ENCODE results near the gene DCPS. TPM values are rescaled to one million over a fixed set of nuclear protein-coding genes. Genes with fewer than 3 reads are reported as not detected.

Gene DCPS
- total RNA-seq, 1 experiment from 2014 or later = 25.6 TPM

GRCh38 chr11:126281666-126282175, 22.1 kb upstream of the DCPS start (continued):
- TF ChIP-seq REST (IDR thresholded peaks at IDR 0.05; ENCODE audit: low read depth) = no peak

- DNase-seq (ENCODE audit: low read depth, low spot score) (no peak), ATAC-seq (peak; percentile 33)
- Histone ChIP-seq H3K27me3 (ENCODE audit: insufficient read depth, low read length) (no peaks in the 10 kb centered on the region), H3K4me3 (replicated peaks in 1 of 2; ENCODE audit: low read depth in 1 of 2, low read length in 2 of 2) (peak overlapping the region; percentile 71 to 80), H3K9ac (ENCODE audit: low read length) (peak overlapping the region; percentile 78), H3K4me2 (ENCODE audit: low read length) (peak overlapping the region; percentile 79), H3K9me3 (ENCODE audit: control insufficient read depth in 1 of 2, insufficient read depth in 1 of 2, low read depth in 1 of 2, low read length in 2 of 2) (no peaks in the 10 kb centered on the region), H2AFZ (ENCODE audit: low read depth, low read length, poor library complexity, severe bottlenecking) (no peak overlapping the region), H3K79me2 (ENCODE audit: insufficient read depth, low read length) (peaks cover 11% of the 10 kb centered on the region; the same call in 1 of the 2 replicates), H4K20me1 (ENCODE audit: insufficient read depth) (no peaks in the 10 kb centered on the region), H3K4me1 (ENCODE audit: control insufficient read depth in 1 of 2, insufficient read depth in 2 of 2, low read length in 2 of 2) (peaks cover 11 to 26% of the 10 kb centered on the region in 2 experiments; a peak in 3 of 4 replicates), H3K27ac (ENCODE audit: low read depth, low read length) (peak overlapping the region; percentile 71), H3K9me2 (ENCODE audit: insufficient read depth) (no peaks in the 10 kb centered on the region), H3K36me3 (ENCODE audit: control insufficient read depth in 1 of 2, insufficient read depth in 2 of 2, low read length in 2 of 2) (0 out of 4 replicates have a peak, but pooled peaks cover 0 to 6% of the 10 kb centered on the region in 2 experiments)
- intact Hi-C loops (cut with micrococcal nuclease) = no loop called here
- TSS peak; percentile 62 for BruUV-seq (replicated peaks)
- TF ChIP-seq RAD21 (IDR thresholded peaks at IDR 0.05; ENCODE audit: low read depth) (no peak), MAX (IDR thresholded peaks at IDR 0.05) (no peak), POLR2AphosphoS5 (IDR thresholded peaks at IDR 0.05; ENCODE audit: low read depth, low read length) (no peak), SP1 (IDR thresholded peaks at IDR 0.05; ENCODE audit: low read depth) (no peak), CBX3 (IDR thresholded peaks at IDR 0.05; ENCODE audit: low read depth) (no peak), SIN3A (IDR thresholded peaks at IDR 0.05; ENCODE audit: low read depth) (no peak), FOSL1 (IDR thresholded peaks at IDR 0.05; ENCODE audit: low read depth) (no peak), EZH2phosphoT487 (IDR thresholded peaks at IDR 0.05; ENCODE audit: borderline replicate concordance) (no peak), ELF1 (IDR thresholded peaks at IDR 0.05; ENCODE audit: borderline replicate concordance, low read depth) (no peak), CEBPB (IDR thresholded peaks at IDR 0.05; ENCODE audit: low read depth) (no peak)
- CTCF ChIA-PET = no interaction called here
- RAD21 ChIA-PET (ENCODE audit: low non-redundant PET in 1 of 2, low total read pairs in 2 of 2, uncharacterized antibody in 2 of 2, unreplicated experiment in 2 of 2) = no interaction called here
- POLR2A ChIA-PET = no interaction called here
Measured at GRCh38 chr11:126282361-126282735, 21.5 kb upstream of the DCPS start.
